Measurements from ENCODE around the gene SLC31A1.

DNA sequence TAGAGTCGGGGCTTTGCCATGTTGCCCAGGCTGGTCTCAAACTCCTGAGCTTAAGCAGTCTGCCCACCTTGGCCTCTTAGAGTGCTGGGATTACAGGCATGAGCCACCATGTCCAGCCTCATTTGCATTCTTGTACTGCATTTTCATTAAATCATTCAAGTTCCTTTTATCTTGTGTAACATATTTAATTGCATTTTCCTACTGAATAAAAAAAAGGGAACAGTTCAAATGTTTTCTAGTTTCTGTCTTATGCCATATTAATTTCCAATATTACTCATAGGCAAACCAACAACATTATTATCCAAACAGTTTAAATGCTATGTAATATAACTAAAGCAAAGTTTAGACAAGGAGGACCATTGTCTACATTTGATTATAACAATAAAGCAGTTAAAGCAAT is 6.1 kb downstream of the SLC31A1 start:
- TF ChIP-seq EZH2phosphoT487 (IDR thresholded peaks at IDR 0.05) (no peak), EZH2 (IDR thresholded peaks at IDR 0.05) (no peak)
- TF ChIP-seq, protein P1, sequence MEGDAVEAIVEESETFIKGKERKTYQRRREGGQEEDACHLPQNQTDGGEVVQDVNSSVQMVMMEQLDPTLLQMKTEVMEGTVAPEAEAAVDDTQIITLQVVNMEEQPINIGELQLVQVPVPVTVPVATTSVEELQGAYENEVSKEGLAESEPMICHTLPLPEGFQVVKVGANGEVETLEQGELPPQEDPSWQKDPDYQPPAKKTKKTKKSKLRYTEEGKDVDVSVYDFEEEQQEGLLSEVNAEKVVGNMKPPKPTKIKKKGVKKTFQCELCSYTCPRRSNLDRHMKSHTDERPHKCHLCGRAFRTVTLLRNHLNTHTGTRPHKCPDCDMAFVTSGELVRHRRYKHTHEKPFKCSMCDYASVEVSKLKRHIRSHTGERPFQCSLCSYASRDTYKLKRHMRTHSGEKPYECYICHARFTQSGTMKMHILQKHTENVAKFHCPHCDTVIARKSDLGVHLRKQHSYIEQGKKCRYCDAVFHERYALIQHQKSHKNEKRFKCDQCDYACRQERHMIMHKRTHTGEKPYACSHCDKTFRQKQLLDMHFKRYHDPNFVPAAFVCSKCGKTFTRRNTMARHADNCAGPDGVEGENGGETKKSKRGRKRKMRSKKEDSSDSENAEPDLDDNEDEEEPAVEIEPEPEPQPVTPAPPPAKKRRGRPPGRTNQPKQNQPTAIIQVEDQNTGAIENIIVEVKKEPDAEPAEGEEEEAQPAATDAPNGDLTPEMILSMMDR (IDR thresholded peaks at IDR 0.05), result no peak

All from neural progenitor cell (in vitro differentiated cells).